ENCODE measurements around the gene DPYSL4. TPM values are rescaled to one million over a fixed set of nuclear protein-coding genes. Genes with fewer than 3 reads are reported as not detected.

DPYSL4 gene
- total RNA-seq, 1 donor from 2014 or later = 0.53 TPM

DNA sequence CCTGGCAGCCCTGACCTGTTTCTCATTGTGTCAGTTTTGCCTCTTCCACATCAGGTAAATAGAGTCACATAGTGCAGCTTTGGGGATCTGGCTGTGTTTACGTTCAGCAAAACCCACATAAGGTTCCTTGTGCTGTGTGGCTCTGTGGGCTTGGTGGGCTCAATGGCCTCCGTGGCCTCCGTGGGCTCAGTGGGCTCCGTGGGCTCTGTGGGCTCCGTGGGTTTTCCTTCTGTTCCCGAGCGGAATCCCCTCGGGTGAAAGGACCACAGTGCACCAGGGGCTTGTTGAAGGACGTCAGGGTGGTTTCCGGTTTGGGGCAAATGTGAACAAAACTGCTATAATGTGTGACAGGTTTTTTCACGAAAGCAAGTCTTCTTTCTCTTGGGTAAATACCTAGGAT, 12.5 kb upstream of the DPYSL4 start:
- no peak overlapping the region for H3K27ac Mint-ChIP-seq
- no peaks in the 10 kb centered on the region for H3K9me3 Mint-ChIP-seq
- POLR2A ChIA-PET = no interaction called here
- no peak for ATAC-seq (ENCODE audit: low read depth)
- DNase-seq = no peak
- TF ChIP-seq, protein P1, sequence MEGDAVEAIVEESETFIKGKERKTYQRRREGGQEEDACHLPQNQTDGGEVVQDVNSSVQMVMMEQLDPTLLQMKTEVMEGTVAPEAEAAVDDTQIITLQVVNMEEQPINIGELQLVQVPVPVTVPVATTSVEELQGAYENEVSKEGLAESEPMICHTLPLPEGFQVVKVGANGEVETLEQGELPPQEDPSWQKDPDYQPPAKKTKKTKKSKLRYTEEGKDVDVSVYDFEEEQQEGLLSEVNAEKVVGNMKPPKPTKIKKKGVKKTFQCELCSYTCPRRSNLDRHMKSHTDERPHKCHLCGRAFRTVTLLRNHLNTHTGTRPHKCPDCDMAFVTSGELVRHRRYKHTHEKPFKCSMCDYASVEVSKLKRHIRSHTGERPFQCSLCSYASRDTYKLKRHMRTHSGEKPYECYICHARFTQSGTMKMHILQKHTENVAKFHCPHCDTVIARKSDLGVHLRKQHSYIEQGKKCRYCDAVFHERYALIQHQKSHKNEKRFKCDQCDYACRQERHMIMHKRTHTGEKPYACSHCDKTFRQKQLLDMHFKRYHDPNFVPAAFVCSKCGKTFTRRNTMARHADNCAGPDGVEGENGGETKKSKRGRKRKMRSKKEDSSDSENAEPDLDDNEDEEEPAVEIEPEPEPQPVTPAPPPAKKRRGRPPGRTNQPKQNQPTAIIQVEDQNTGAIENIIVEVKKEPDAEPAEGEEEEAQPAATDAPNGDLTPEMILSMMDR (IDR thresholded peaks at IDR 0.05) = no peak
- no peak overlapping the region for H3K4me3 Mint-ChIP-seq
- intact Hi-C loops (cut with micrococcal nuclease) = no loop called here
- H3K27me3 Mint-ChIP-seq = peaks cover 27% of the 10 kb centered on the region
- CTCF ChIA-PET = no interaction called here
- H3K36me3 Mint-ChIP-seq (ENCODE audit: low read depth) = no peaks in the 10 kb centered on the region
- H3K4me1 Mint-ChIP-seq = peaks cover 10% of the 10 kb centered on the region

DNA sequence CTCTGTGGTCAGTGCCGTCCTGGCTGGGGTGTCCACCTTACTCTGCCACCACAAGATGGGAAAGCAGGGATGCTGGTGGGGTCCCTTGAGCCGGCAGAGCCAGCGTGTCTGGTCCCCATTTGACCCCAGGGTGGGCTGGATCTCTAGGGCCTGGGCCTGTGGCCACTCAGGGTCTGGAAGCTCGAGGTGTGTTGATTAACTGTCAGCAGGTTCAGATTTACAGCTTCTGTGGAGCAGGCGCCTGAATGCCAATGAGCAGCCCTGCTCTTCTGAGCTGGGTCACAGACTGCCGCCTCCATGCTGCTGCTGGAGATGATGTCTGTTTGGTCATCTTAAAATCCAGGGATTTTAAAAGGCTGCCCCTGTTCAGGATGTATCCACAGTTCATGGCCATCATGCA, 11.3 kb upstream of the DPYSL4 start:
- ChIA-PET POLR2A (no interaction called here), CTCF (no interaction called here)
- intact Hi-C loops (cut with micrococcal nuclease) = no loop called here
- ATAC-seq (ENCODE audit: low read depth) = no peak
- H3K27me3 Mint-ChIP-seq = peaks cover 29% of the 10 kb centered on the region
- TF ChIP-seq, protein P1 (IDR thresholded peaks at IDR 0.05) = no peak
- H3K36me3 Mint-ChIP-seq (ENCODE audit: low read depth) = no peaks in the 10 kb centered on the region
- H3K4me3 Mint-ChIP-seq = no peak overlapping the region
- no peak overlapping the region for H3K27ac Mint-ChIP-seq
- no peak for DNase-seq
- H3K4me1 Mint-ChIP-seq = peaks cover 10% of the 10 kb centered on the region
- H3K9me3 Mint-ChIP-seq = no peaks in the 10 kb centered on the region

DNA sequence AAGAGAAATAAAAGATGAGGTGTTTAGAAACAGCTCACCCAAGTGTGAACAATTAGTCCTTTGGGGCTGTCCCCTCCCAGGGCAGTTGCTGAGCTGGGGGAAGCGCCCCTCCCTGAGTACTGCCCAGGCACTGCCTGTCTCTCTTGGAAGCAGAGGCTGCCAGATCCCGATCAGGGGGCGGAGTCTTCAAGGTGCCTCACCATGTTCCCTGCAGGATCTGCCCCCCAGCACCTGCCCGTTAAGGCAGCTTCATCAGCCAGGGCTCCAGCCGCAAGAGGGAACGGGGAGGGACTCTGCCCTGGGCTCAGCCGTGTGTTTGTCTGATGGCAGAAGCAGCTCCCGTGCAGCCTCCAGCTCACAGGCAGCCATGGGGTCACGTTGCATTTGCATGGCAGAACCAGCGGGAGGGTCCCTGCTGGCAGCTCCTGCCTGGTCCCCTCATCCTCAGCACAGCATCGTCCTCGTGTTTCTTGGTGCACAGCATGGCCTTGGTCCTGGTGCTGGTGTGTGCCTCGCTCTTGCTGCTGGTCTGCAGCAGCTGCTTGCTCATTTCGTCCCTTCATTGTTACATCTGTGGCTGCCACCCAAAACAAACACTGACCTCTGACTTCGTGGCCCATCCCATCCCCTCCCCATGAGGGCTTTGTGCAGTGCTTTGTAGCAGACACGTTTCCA, 10.7 kb upstream of the DPYSL4 start:
- intact Hi-C loops (cut with micrococcal nuclease) = no loop called here
- TF ChIP-seq, protein P1 (IDR thresholded peaks at IDR 0.05) = no peak
- ChIA-PET POLR2A (no interaction called here), CTCF (no interaction called here)
- Mint-ChIP-seq H3K4me1 (peaks cover 10% of the 10 kb centered on the region), H3K4me3 (no peak overlapping the region), H3K9me3 (no peaks in the 10 kb centered on the region), H3K27ac (no peak overlapping the region), H3K27me3 (peaks cover 29% of the 10 kb centered on the region), H3K36me3 (ENCODE audit: low read depth) (no peaks in the 10 kb centered on the region)
- ATAC-seq (ENCODE audit: low read depth) (no peak), DNase-seq (no peak)

DNA sequence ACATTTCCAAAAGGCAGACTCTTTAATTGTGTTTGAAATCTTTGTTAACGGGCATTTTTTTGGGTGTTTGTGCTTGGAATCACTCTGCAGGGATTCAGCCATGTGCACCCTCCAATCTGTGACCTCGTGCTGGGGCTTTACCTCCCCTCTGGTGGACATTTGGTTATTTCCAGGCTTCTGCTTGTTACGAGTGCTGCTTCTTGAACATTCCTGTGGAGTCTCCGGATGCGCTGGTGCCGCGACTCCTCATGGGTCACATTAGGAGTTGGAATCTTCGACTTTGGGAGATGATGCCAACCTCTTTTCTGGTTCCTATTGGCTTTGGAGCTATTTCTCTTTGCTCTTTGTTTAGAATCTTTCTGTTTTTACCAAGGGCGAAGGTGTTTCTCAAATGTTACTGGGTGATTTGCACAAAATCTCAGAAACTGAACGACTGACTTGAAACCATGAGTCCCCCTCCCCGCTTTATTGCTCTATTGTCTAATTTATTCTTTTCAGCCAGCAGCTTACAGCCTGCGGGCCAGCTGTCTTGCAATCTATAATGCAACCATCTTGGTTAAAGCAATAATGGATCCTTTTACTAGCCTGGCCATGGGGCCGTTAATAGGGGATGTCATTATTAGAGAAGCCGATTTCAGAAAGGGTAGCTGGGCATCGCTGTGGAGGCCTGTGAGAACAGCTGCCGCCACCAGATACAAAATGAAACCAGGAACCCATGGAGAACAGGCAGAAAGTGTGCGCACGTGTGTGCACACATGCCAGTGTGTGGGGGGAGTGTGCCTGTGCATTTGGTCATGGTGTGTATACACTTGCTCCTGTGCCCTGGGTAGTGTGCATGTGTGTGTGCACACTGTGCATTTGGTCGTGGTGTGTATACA, 9.9 kb upstream of the DPYSL4 start:
- Mint-ChIP-seq H3K9me3 (no peaks in the 10 kb centered on the region), H3K4me1 (peaks cover 10% of the 10 kb centered on the region), H3K36me3 (ENCODE audit: low read depth) (no peaks in the 10 kb centered on the region), H3K27me3 (peaks cover 29% of the 10 kb centered on the region), H3K27ac (no peak overlapping the region), H3K4me3 (no peak overlapping the region)
- DNase-seq (no peak), ATAC-seq (ENCODE audit: low read depth) (no peak)
- TF ChIP-seq, protein P1 (IDR thresholded peaks at IDR 0.05) = no peak
- intact Hi-C loops (cut with micrococcal nuclease) = no loop called here
- CTCF ChIA-PET = no interaction called here
- POLR2A ChIA-PET = no interaction called here

DNA sequence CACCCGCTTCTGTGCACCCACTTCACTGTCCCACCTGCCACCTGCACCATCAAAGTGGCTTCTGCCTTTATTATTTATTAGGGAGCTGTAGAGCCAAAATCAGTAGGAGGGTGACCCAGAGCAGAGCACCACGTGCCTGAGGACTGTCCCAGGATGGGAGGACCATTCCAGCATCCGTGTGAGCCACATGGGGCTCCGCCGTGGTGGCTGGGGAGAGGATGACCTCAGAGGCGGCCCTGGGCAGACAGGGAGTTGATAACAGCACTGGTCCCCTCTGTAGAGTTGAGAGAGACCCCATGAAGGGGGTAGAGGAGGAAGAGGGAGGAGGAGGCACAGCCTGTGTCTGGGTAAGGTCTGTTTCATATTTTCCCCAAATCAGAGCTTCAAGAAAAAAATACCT, 8.7 kb upstream of the DPYSL4 start:
- CTCF ChIA-PET = no interaction called here
- Mint-ChIP-seq H3K9me3 (no peaks in the 10 kb centered on the region), H3K36me3 (ENCODE audit: low read depth) (no peaks in the 10 kb centered on the region), H3K4me1 (peaks cover 10% of the 10 kb centered on the region), H3K27ac (no peak overlapping the region), H3K27me3 (peaks cover 31% of the 10 kb centered on the region), H3K4me3 (no peak overlapping the region)
- POLR2A ChIA-PET = no interaction called here
- no peak for DNase-seq
- TF ChIP-seq, protein P1 (IDR thresholded peaks at IDR 0.05) = no peak
- no peak for ATAC-seq (ENCODE audit: low read depth)
- intact Hi-C loops (cut with micrococcal nuclease) = no loop called here

Data from activated B cell treated with CpG ODN at 0.5 μM for 24 hours (primary cell).